K562 (cell line): ENCODE data around the gene SNRNP48. TPM values are rescaled to one million over a fixed set of nuclear protein-coding genes. Genes with fewer than 3 reads are reported as not detected.

ENCODE experiments used
- CEBPZ ChIP-seq: fragments of 150-350 bp; IDR thresholded peaks from 2 replicates; pipeline ENCODE4 v1.6.1; 2014; ENCODE audit warnings: low read depth, mild to moderate bottlenecking, low read length, borderline replicate concordance
- CHD2 ChIP-seq: IDR thresholded peaks from 2 replicates; pipeline ENCODE4 v1.6.1; 2011; ENCODE audit warnings: low read depth, low read length
- ETS2 ChIP-seq: IDR thresholded peaks from 2 replicates; pipeline ENCODE4 v1.6.1; 2016; ENCODE audit warnings: borderline replicate concordance, missing genetic modification characterization, mild to moderate bottlenecking, moderate library complexity, missing compliant biosample characterization; ENCODE audit not compliant: poor library complexity, severe bottlenecking
- HIVEP1 ChIP-seq: fragments of 250-450 bp; sonication (Bioruptor Pico); IDR thresholded peaks from 2 replicates; pipeline ENCODE4 v1.4.0; 2020; ENCODE audit warnings: mild to moderate bottlenecking
- JUN ChIP-seq, 2 experiments: sonication (generic) in 1 of 2; formaldehyde crosslinking in 1 of 2; IDR thresholded peaks; 2 replicates each; pipeline versions ENCODE4 v1.6.1 to v1.8.0; 2012 to 2022; ENCODE audit warnings: borderline replicate concordance in 2 of 2, mild to moderate bottlenecking in 2 of 2, improper control_type of control experiment in 1 of 2, low read depth in 1 of 2, low read length in 1 of 2, missing genetic modification reagents in 1 of 2
- KDM4B ChIP-seq, 2 experiments: fragments of 450-650 bp in 1 of 2; sonication (generic) in 1 of 2; IDR thresholded peaks; 2 replicates each; pipeline ENCODE4 v1.6.1; 2016 to 2017; ENCODE audit warnings: borderline replicate concordance in 2 of 2, antibody characterized with exemption in 1 of 2, low read depth in 1 of 2, mild to moderate bottlenecking in 1 of 2
- MCM2 ChIP-seq: fragments of 450-650 bp; IDR thresholded peaks from 2 replicates; pipeline ENCODE4 v1.6.1; 2017; ENCODE audit warnings: low read depth, mild to moderate bottlenecking
- MXI1 ChIP-seq: IDR thresholded peaks from 2 replicates; pipeline ENCODE4 v1.6.1; 2011; ENCODE audit warnings: low read depth, mild to moderate bottlenecking, improper control_type of control experiment, low read length
- MYC ChIP-seq, 2 experiments: fragments of 250-450 bp in 1 of 2; sonication (Bioruptor Pico) in 1 of 2; IDR thresholded peaks; 2 replicates each; pipeline versions ENCODE4 v1.5.1 to v1.6.1; 2012 to 2021; ENCODE audit warnings: low read depth in 2 of 2, borderline replicate concordance in 1 of 2, improper control_type of control experiment in 1 of 2, low read length in 1 of 2, mild to moderate bottlenecking in 1 of 2, moderate library complexity in 1 of 2
- NBN ChIP-seq: fragments of 450-650 bp; IDR thresholded peaks from 2 replicates; pipeline ENCODE4 v1.6.1; 2016; ENCODE audit warnings: low read depth, mild to moderate bottlenecking
- NFIX ChIP-seq: fragments of 250-450 bp; sonication (Bioruptor Pico); IDR thresholded peaks from 2 replicates; pipeline ENCODE4 v1.4.0; 2020; ENCODE audit warnings: low read depth, mild to moderate bottlenecking, moderate library complexity
- PHB2 ChIP-seq: fragments of 450-650 bp; IDR thresholded peaks from 2 replicates; pipeline ENCODE4 v1.6.1; 2017; ENCODE audit warnings: low read depth
- RBBP5 ChIP-seq: fragments of 200-600 bp; sonication (generic); IDR thresholded peaks from 2 replicates; pipeline ENCODE4 v1.6.1; 2012; ENCODE audit warnings: borderline replicate concordance, mild to moderate bottlenecking, low read length, control low read depth, inconsistent platforms; ENCODE audit not compliant: insufficient read depth, poor library complexity, severe bottlenecking
- SNRNP70 ChIP-seq: fragments of 200-400 bp; formaldehyde crosslinking; optimal IDR thresholded peaks from 2 replicates; pipeline ENCODE3; 2017; ENCODE audit warnings: low read depth, low read length
- TEAD1 ChIP-seq, 2 experiments: fragments of 450-650 bp in 1 of 2; sonication (generic) in 1 of 2; formaldehyde crosslinking; IDR thresholded peaks; 2 replicates each; pipeline versions ENCODE4 v1.4.0 to v1.8.0; 2020 to 2022; ENCODE audit warnings: mild to moderate bottlenecking in 2 of 2, missing genetic modification reagents in 1 of 2
- YBX1 ChIP-seq: fragments of 450-650 bp; IDR thresholded peaks from 2 replicates; pipeline ENCODE4 v1.7.1; 2016; ENCODE audit warnings: mild to moderate bottlenecking
- ZBTB8A ChIP-seq: fragments of 450-650 bp; IDR thresholded peaks from 2 replicates; pipeline ENCODE4 v1.6.1; 2018; ENCODE audit warnings: mild to moderate bottlenecking, moderate library complexity; ENCODE audit not compliant: partially characterized antibody
- ZNF134 ChIP-seq: fragments of 250-450 bp; sonication (Bioruptor Pico); conservative IDR thresholded peaks from 2 replicates; pipeline ENCODE4 v1.4.0; 2020
- ZNF143 ChIP-seq: sonication (generic); formaldehyde crosslinking; IDR thresholded peaks from 2 replicates; pipeline ENCODE4 v1.9.0; 2022; ENCODE audit warnings: mild to moderate bottlenecking, missing genetic modification reagents
- ZNF146 ChIP-seq: IDR thresholded peaks from one replicate; pipeline ENCODE4 v1.6.1; 2018; ENCODE audit warnings: missing compliant biosample characterization; ENCODE audit not compliant: unreplicated experiment
- ZNF408 ChIP-seq: fragments of 250-450 bp; sonication (Bioruptor Pico); IDR thresholded peaks from 2 replicates; pipeline ENCODE4 v1.4.0; 2020; ENCODE audit warnings: low read depth, mild to moderate bottlenecking, moderate library complexity
- ZSCAN29 ChIP-seq: fragments of 450-650 bp; IDR thresholded peaks from 2 replicates; pipeline ENCODE4 v1.6.1; 2017
- polyA plus RNA-seq, 8 experiments: library from polyadenylated mRNA; depleted of rRNA in 4 of 8; stranded (reverse) in 5 of 8; unstranded in 3 of 8; fragments of >200 nt; fragmentation: Nextera tagmentation in 2 of 8; fragmentation: Illumina TruSeq in 1 of 8; extraction: Ambion mirVana in 2 of 8; extraction: Trizol in 1 of 8; gene quantifications; 2 replicates each; pipeline versions ENCODE4 v1.2.1 to v1.2.3, GENCODE V29; 2011 to 2014; ENCODE audit warnings: inconsistent platforms in 1 of 8, missing spikeins in 1 of 8
- total RNA-seq, 7 experiments: library from RNA; depleted of rRNA in 6 of 7; stranded (reverse); fragments of >200 nt in 6 of 7; fragmentation: Illumina TruSeq in 2 of 7; extraction: Trizol in 2 of 7; gene quantifications; 2 replicates each; pipeline versions ENCODE4 v1.2.1 to v1.2.3, GENCODE V29; 2011 to 2021; ENCODE audit warnings: low replicate concordance in 1 of 7

The SNRNP48 gene
- total and polyA plus RNA-seq, 9 of the 15 experiments (the other 6 are each of a cell fraction or from before 2014, with no cell fraction given): 6.2 to 32.9 (median 18.6) TPM

GRCh38 chr6:7589949-7590917 lies at the start of gene SNRNP48 (continued):
- TF ChIP-seq MYC (IDR thresholded peaks at IDR 0.05; ENCODE audit: low read depth, low read length) (no peak; the same call in 1 of the 2 replicates), MYC (CRISPR knock-in tag; IDR thresholded peaks at IDR 0.05; ENCODE audit: borderline replicate concordance, low read depth) (no peak; the same call in 1 of the 2 replicates), SNRNP70 (no peak), NFIX (no peak), ZNF143 (CRISPR knock-in tag) (peak; percentile 77), PHB2 (no peak), CEBPZ (no peak), JUN (IDR thresholded peaks at IDR 0.05; ENCODE audit: borderline replicate concordance, low read depth, low read length) (peak; percentile 61; the same call in 1 of the 2 replicates), JUN (CRISPR knock-in tag; IDR thresholded peaks at IDR 0.05; ENCODE audit: borderline replicate concordance) (no peak), CHD2 (peak; percentile 66), ZBTB8A (no peak), RBBP5 (peak; percentile 91), TEAD1 (CRISPR knock-in tag; IDR thresholded peaks at IDR 0.05) (no peak; a peak in 1 of 4 replicates), ZSCAN29 (no peak), YBX1 (no peak), ZNF146 (CRISPR knock-in tag) (no peak), ZNF408 (CRISPR knock-in tag) (no peak), ZNF134 (CRISPR knock-in tag) (no peak), MXI1 (no peak), NBN (peak; percentile 52; the same call in 1 of the 2 replicates), MCM2 (no peak), ETS2 (tag) (no peak), HIVEP1 (CRISPR knock-in tag) (no peak), KDM4B (IDR thresholded peaks at IDR 0.05; ENCODE audit: borderline replicate concordance in 2 of 2, low read depth in 1 of 2) (peak in 1 of 2 experiments; percentile 68; a peak in 1 of 4 replicates)
